Osteocyte (in vitro differentiated cells): Measurements from ENCODE around the gene ATP11A. TPM values are rescaled to one million over a fixed set of nuclear protein-coding genes. Genes with fewer than 3 reads are reported as not detected.

Source experiments
- DNase-seq: peaks from one replicate; pipeline ENCODE4 v3.0.0; 2021; ENCODE audit warnings: mixed read lengths; ENCODE audit not compliant: unreplicated experiment; ENCODE audit errors: extremely low spot score
- H3K27ac Mint-ChIP-seq: one replicate; pipeline ENCODE4 v1.8.0; 2021; ENCODE audit warnings: mild to moderate bottlenecking, mixed read lengths; ENCODE audit not compliant: unreplicated experiment
- H3K27me3 Mint-ChIP-seq: one replicate; pipeline ENCODE4 v1.8.0; 2021; ENCODE audit warnings: mixed read lengths; ENCODE audit not compliant: unreplicated experiment
- H3K36me3 Mint-ChIP-seq: one replicate; pipeline ENCODE4 v1.8.0; 2021; ENCODE audit warnings: mixed read lengths; ENCODE audit not compliant: unreplicated experiment
- H3K4me1 Mint-ChIP-seq: one replicate; pipeline ENCODE4 v1.8.0; 2021; ENCODE audit warnings: mixed read lengths; ENCODE audit not compliant: unreplicated experiment
- H3K4me3 Mint-ChIP-seq: one replicate; pipeline ENCODE4 v1.8.0; 2021; ENCODE audit warnings: mild to moderate bottlenecking, moderate library complexity, mixed read lengths; ENCODE audit not compliant: unreplicated experiment
- H3K9me3 Mint-ChIP-seq: one replicate; pipeline ENCODE4 v1.8.0; 2021; ENCODE audit warnings: mixed read lengths; ENCODE audit not compliant: unreplicated experiment
- total RNA-seq: library from RNA; stranded (reverse); gene quantifications from 2 replicates; pipeline ENCODE4 v1.2.1, GENCODE V29; 2021
- TF ChIP-seq, protein P1 (sequence below): fragments of 200-600 bp; sonication (generic); IDR thresholded peaks from 2 replicates; pipeline ENCODE4 v1.5.0; 2021; ENCODE audit warnings: antibody characterized with exemption, mild to moderate bottlenecking, moderate library complexity

The ATP11A gene
- total RNA-seq, 1 donor from 2014 or later: 15.7 TPM

DNA sequence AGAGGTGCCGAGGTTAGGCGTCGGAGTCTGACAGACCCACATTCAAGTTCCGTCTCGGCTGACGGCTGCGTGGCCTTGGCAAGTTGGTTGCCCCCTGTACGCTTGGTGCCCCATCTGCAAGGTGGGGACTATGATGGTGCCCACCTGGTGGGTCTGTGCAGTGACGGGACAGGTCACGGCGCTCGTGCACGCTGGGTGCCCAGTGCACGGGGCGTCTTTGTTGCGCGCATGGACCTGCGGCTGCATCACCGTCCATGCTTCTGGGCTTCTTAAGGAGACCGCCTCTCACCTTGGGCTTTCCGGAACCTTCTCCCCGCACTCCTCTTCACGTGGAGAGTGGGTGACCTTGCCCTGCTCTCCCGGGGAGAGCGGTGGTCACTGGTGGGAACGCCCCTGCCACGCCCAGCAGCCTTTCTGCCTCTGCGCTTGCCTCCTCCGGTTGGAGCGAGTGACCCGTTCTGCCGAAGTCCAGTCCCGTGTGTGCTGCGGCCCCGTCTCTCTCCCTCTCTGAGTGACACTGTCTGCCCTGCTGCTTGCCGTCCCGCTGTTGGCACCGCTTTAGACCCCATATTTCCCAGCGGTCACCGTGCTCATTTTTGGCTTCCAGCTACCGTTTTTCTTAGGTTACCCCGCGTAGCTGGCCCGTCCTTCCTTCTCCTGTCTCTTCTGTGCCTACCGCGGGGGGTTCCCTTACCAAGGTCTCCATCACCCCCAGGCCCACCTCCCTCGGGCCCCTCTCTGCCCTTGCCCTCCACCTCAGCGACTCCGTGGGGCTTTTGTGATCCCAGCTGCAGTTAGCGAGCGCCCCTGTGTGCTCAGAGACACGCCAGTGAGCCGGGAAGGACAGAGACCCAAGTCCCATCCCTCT is 6.4 kb downstream of the ATP11A start:
- TF ChIP-seq, protein P1, sequence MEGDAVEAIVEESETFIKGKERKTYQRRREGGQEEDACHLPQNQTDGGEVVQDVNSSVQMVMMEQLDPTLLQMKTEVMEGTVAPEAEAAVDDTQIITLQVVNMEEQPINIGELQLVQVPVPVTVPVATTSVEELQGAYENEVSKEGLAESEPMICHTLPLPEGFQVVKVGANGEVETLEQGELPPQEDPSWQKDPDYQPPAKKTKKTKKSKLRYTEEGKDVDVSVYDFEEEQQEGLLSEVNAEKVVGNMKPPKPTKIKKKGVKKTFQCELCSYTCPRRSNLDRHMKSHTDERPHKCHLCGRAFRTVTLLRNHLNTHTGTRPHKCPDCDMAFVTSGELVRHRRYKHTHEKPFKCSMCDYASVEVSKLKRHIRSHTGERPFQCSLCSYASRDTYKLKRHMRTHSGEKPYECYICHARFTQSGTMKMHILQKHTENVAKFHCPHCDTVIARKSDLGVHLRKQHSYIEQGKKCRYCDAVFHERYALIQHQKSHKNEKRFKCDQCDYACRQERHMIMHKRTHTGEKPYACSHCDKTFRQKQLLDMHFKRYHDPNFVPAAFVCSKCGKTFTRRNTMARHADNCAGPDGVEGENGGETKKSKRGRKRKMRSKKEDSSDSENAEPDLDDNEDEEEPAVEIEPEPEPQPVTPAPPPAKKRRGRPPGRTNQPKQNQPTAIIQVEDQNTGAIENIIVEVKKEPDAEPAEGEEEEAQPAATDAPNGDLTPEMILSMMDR: no peak
- DNase-seq: no peak
- peaks cover 16% of the 10 kb centered on the region for H3K4me1 Mint-ChIP-seq
- H3K36me3 Mint-ChIP-seq: no peaks in the 10 kb centered on the region
- no peak overlapping the region for H3K4me3 Mint-ChIP-seq
- H3K27me3 Mint-ChIP-seq: no peaks in the 10 kb centered on the region
- H3K9me3 Mint-ChIP-seq: no peaks in the 10 kb centered on the region
- H3K27ac Mint-ChIP-seq: no peak overlapping the region

DNA sequence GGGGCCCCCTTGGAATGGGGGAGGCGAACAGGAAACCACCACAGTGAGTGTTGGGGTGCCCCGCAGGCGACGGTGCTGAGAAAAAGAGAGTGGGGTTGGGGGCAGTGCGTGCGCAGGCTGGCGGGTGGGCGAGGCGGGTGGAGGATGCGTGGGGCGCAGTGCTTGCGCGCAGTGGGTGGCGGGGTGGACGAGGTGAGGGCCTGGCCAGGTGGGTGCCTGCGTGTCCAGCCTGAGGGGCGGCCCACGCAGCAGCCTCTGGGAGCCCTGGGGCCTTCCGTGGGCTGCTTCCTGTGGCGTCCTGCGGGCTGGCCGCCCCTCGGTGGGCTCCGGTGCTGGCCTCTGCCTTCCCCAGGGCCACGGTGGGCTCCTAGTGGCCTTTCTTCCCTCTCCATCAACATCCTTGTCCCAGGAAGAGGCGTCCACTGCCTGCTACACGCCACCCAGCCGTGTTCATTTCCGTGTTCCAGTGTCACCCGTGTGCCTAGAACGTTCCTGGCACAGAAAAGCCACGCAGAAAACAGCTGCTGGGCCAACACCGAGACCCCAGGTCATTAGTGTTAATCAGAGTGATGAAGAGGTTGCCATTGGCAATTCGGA is 7.1 kb downstream of the ATP11A start:
- H3K4me3 Mint-ChIP-seq: no peak overlapping the region
- TF ChIP-seq, protein P1: no peak
- H3K27me3 Mint-ChIP-seq: no peaks in the 10 kb centered on the region
- H3K36me3 Mint-ChIP-seq: no peaks in the 10 kb centered on the region
- no peaks in the 10 kb centered on the region for H3K9me3 Mint-ChIP-seq
- no peak overlapping the region for H3K27ac Mint-ChIP-seq
- peaks cover 8% of the 10 kb centered on the region for H3K4me1 Mint-ChIP-seq
- no peak for DNase-seq

DNA sequence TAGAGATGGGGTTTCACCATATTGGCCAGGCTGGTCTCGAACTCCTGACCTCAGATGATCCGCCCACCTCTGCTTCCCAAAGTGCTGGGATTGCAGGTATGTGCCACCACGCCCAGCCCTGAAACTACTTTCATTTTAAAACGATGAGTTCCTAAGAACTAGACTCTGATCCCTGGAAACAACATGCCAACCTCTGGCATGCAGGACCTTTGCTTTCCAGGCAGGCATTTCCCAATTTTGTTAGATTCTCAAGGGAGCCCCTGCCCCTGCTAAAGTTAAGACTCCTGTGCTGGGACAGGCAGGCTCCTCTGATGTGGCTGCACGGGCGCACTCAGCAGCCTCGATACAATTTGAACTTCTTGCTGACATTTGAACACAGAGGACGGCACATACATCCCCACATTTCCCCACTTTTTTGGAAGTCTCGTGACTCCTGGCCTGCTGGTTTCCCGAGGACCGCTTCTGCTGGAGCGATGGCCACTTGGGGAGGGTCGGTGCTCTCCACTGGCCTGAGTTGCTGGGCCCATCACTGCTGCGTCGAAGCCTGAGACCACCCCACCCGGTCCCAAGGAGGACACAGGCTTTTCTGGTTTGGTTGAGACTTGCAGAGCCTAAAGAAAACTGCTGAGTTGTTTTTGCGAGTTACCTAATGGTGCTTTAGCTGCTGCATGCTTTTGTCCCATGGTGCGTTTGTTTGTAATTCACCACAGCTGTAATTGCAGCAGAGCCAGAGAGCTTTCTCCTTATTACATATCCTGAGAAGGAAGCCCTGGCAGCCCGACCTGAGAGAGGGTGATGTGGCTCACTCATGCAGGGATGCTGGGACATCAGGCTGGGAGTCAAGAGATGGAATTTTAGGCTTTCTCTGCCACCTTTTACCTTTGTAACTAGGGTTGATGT is 8.2 kb downstream of the ATP11A start:
- H3K27ac Mint-ChIP-seq: no peak overlapping the region
- H3K9me3 Mint-ChIP-seq: no peaks in the 10 kb centered on the region
- no peak for DNase-seq
- TF ChIP-seq, protein P1: no peak
- H3K27me3 Mint-ChIP-seq: no peaks in the 10 kb centered on the region
- peaks cover 2% of the 10 kb centered on the region for H3K4me1 Mint-ChIP-seq
- no peak overlapping the region for H3K4me3 Mint-ChIP-seq
- H3K36me3 Mint-ChIP-seq: no peaks in the 10 kb centered on the region

DNA sequence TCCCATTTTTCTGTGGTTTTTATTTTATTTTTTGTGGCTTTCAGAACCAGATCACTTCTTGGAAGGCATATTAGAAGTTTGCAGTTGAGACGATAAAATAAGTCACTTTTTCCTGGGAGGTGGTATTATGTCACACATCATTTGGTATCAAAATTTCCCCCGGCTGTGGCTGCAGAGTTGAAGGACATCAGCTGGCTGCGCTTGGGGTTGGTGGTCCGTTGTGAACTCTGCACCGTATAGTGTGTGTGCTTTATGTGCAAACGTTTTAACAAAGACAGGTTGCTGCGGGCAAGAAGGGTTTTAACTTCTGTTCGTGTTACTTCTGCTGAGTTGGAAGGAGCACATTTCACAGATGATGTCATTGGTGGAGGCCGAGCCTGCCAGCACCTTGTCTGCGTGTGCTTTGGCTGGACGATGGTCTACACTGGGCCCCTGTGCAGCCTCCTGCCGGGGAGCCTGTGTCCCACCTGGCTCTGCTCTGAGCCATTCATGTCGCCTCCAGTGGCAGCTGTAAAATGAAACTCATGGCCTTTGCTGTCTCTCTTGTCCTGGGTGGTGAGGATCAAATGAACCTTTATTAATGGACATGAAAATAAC is 9.6 kb downstream of the ATP11A start:
- Mint-ChIP-seq H3K9me3 (no peaks in the 10 kb centered on the region), H3K4me3 (no peak overlapping the region), H3K4me1 (peaks cover 2% of the 10 kb centered on the region), H3K27me3 (no peaks in the 10 kb centered on the region), H3K27ac (no peak overlapping the region), H3K36me3 (no peaks in the 10 kb centered on the region)
- TF ChIP-seq, protein P1: no peak
- no peak for DNase-seq
